Memory B cell (primary cell): ENCODE measurements around the gene TBX6.

Experiments used
- ATAC-seq: fragments of 150-1000 bp; cut with Tn5 transposase; 2 replicates; pipeline ENCODE4 v1.10.0; 2021; ENCODE audit warnings: low read depth, mild to moderate bottlenecking, moderate library complexity
- DNase-seq, 2 donors: peaks; one replicate each; pipeline ENCODE4 v3.0.0; 2022; ENCODE audit warnings: low spot score in 2 of 2
- H3K27ac Mint-ChIP-seq: one replicate; pipeline ENCODE4 v1.8.0; 2022; ENCODE audit warnings: mild to moderate bottlenecking, moderate library complexity, mixed read lengths
- H3K27me3 Mint-ChIP-seq: one replicate; pipeline ENCODE4 v1.8.0; 2022; ENCODE audit warnings: mixed read lengths
- H3K36me3 Mint-ChIP-seq: one replicate; pipeline ENCODE4 v1.8.0; 2022; ENCODE audit warnings: mild to moderate bottlenecking, mixed read lengths
- H3K4me1 Mint-ChIP-seq: one replicate; pipeline ENCODE4 v1.8.0; 2022; ENCODE audit warnings: mixed read lengths
- H3K4me3 Mint-ChIP-seq: one replicate; pipeline ENCODE4 v1.8.0; 2022; ENCODE audit warnings: mild to moderate bottlenecking, moderate library complexity, mixed read lengths
- H3K9me3 Mint-ChIP-seq: one replicate; pipeline ENCODE4 v1.8.0; 2022; ENCODE audit warnings: mixed read lengths

TBX6 gene

GRCh38 chr16:30068750-30069610, 22.7 kb downstream of the TBX6 start:
- Mint-ChIP-seq H3K4me1 (peaks cover 22% of the 10 kb centered on the region), H3K36me3 (peaks cover 21% of the 10 kb centered on the region), H3K9me3 (no peaks in the 10 kb centered on the region), H3K27ac (no peak overlapping the region), H3K27me3 (no peaks in the 10 kb centered on the region), H3K4me3 (no peak overlapping the region)
- no peak for ATAC-seq
- DNase-seq: peak; percentile 39 to 58

- H3K27me3 Mint-ChIP-seq: no peaks in the 10 kb centered on the region
- peaks cover 21% of the 10 kb centered on the region for H3K36me3 Mint-ChIP-seq
- no peak overlapping the region for H3K27ac Mint-ChIP-seq
- H3K9me3 Mint-ChIP-seq: no peaks in the 10 kb centered on the region
- no peak overlapping the region for H3K4me3 Mint-ChIP-seq
- ATAC-seq (no peak), DNase-seq (no peak)
- peaks cover 24% of the 10 kb centered on the region for H3K4me1 Mint-ChIP-seq
These were observed 23.4 kb downstream of the TBX6 start for GRCh38 chr16:30068333-30068732.

DNA sequence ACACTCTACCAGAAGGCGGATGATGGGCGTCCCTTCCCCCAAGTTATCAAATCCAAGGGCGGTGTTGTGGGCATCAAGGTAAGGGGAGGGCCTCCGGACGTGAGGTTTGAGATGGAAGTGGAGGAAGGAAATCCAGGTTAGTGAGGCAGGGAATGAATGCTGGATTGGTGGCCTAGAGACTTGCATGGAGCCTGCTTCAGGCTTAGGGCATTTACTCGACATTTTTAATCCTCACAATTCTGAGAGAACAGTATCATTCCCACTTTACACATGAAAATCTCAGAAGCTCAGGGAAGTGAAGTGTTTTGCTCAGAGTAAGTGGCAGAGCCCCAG, 24.2 kb downstream of the TBX6 start:
- ATAC-seq (no peak), DNase-seq (no peak)
- Mint-ChIP-seq H3K4me1 (peaks cover 24% of the 10 kb centered on the region), H3K36me3 (peaks cover 21% of the 10 kb centered on the region), H3K9me3 (no peaks in the 10 kb centered on the region), H3K27ac (no peak overlapping the region), H3K4me3 (no peak overlapping the region), H3K27me3 (no peaks in the 10 kb centered on the region)

GRCh38 chr16:30066761-30067583, 24.8 kb downstream of the TBX6 start:
- Mint-ChIP-seq H3K9me3 (no peaks in the 10 kb centered on the region), H3K4me1 (peaks cover 24% of the 10 kb centered on the region), H3K36me3 (peaks cover 18% of the 10 kb centered on the region), H3K4me3 (peak overlapping the region; percentile 98), H3K27me3 (no peaks in the 10 kb centered on the region), H3K27ac (peak overlapping the region; percentile 92)
- ATAC-seq: no peak
- DNase-seq: no peak

DNA sequence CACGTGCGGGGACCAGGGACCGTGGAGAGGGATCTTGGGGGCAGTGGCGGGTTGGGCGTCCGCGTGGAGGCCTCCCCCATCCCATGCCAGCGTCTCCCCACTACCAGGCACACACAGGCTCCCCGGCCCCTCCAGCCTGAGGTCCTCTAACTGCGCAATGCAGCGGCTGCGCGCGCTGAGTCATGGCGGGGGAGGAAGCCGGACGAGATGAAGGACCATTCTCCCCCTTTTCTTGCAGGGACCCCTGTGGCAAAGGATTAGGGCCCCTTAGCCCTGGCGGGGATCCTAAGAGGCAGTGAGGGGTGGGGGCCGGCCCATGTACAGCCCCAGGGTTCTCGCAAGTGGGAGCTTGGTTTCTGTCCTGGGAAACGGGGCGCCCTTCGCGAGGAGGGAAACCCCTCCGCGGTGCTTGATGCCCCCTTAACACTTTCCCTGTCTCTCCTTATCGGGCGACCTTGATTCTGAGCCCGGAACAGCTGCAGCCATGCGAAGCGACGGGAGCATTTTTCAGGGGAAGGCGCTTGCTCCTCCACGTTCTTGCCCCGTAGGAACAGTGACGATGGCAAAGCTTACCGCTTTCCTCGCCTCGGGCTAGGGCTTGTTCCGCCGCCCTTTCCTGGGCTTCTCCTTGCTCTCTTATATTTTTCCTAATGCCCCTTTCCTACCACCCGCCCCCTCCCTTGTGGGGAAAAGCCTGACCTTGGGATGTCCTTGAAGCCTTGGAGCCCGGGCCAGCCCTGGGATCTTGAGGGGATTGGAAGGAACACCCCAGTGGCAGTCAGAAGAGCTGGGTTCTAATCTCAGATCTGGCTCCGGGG, 25.6 kb downstream of the TBX6 start:
- H3K36me3 Mint-ChIP-seq: peaks cover 18% of the 10 kb centered on the region
- peak overlapping the region; percentile 92 for H3K27ac Mint-ChIP-seq
- peaks cover 24% of the 10 kb centered on the region for H3K4me1 Mint-ChIP-seq
- no peaks in the 10 kb centered on the region for H3K9me3 Mint-ChIP-seq
- no peak for ATAC-seq
- DNase-seq: no peak
- H3K27me3 Mint-ChIP-seq: no peaks in the 10 kb centered on the region
- H3K4me3 Mint-ChIP-seq: peak overlapping the region; percentile 98

GRCh38 chr16:30065102-30065942, 26.4 kb downstream of the TBX6 start, which contains the start of gene ALDOA:
Gene ALDOA, plus strand, starts transcription at chr16:30065760. Its CDS starts 1,138 bp downstream, at chr16:30066898.
- Mint-ChIP-seq H3K4me1 (peaks cover 27% of the 10 kb centered on the region), H3K27me3 (no peaks in the 10 kb centered on the region), H3K4me3 (peak within 1 kb of the TSS; percentile 98), H3K9me3 (no peaks in the 10 kb centered on the region), H3K36me3 (peaks cover 17% of the 10 kb centered on the region), H3K27ac (peak within 1 kb of the TSS; percentile 92)
- DNase-seq: peak; percentile 91 to 93
- peak; percentile 82 for ATAC-seq

GRCh38 chr16:30064729-30065101, 27.0 kb downstream of the TBX6 start:
- H3K27ac Mint-ChIP-seq: peak overlapping the region; percentile 92
- peak overlapping the region; percentile 98 for H3K4me3 Mint-ChIP-seq
- ATAC-seq (no peak), DNase-seq (no peak)
- H3K4me1 Mint-ChIP-seq: peaks cover 24% of the 10 kb centered on the region
- H3K36me3 Mint-ChIP-seq: peaks cover 13% of the 10 kb centered on the region
- H3K27me3 Mint-ChIP-seq: no peaks in the 10 kb centered on the region
- H3K9me3 Mint-ChIP-seq: no peaks in the 10 kb centered on the region

GRCh38 chr16:30063893-30064728, 27.6 kb downstream of the TBX6 start:
- no peaks in the 10 kb centered on the region for H3K9me3 Mint-ChIP-seq
- peaks cover 10% of the 10 kb centered on the region for H3K36me3 Mint-ChIP-seq
- no peaks in the 10 kb centered on the region for H3K27me3 Mint-ChIP-seq
- ATAC-seq: peak; percentile 41
- peaks cover 19% of the 10 kb centered on the region for H3K4me1 Mint-ChIP-seq
- peak; percentile 62 to 67 for DNase-seq
- peak overlapping the region; percentile 92 for H3K27ac Mint-ChIP-seq
- H3K4me3 Mint-ChIP-seq: peak overlapping the region; percentile 98

GRCh38 chr16:30063278-30063892, 28.3 kb downstream of the TBX6 start:
- no peak for DNase-seq
- peaks cover 8% of the 10 kb centered on the region for H3K36me3 Mint-ChIP-seq
- peak overlapping the region; percentile 92 for H3K27ac Mint-ChIP-seq
- no peaks in the 10 kb centered on the region for H3K27me3 Mint-ChIP-seq
- no peak for ATAC-seq
- H3K4me1 Mint-ChIP-seq: peaks cover 15% of the 10 kb centered on the region
- H3K9me3 Mint-ChIP-seq: no peaks in the 10 kb centered on the region
- peak overlapping the region; percentile 98 for H3K4me3 Mint-ChIP-seq

DNA sequence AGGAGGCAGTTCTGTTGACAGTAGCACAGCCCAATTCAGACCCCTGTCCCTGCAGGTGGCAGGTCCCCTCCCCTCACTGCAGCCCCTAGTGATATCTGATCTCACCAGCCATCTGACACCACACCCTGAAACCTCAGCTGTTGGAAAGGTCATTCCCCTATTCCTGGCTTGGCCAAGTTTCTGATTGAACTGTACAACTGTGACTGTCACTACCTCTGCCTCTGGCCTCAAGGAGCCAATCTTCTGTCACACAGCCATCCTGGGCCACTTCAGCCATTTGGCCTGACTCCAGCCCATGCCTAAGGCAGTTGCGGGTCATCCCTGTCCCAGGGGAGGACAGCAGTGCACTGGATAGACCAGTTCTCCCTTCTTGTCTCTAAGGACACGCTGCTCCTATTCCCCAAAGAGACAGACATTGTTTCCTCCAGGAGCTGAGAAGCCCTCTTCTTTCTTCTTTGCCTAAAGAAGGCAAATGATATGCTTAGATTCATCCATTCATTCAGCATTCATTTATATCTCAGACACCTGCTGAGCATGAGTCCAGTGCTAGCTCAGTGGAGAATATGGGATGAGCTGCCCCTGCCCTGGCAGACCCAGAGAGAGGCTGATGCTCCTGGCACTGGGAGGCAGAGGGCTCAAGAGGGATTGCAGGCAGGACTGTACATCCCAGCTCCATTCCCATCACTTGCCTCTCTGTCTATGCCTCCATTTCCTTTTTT, 30.7 kb downstream of the TBX6 start:
- H3K27me3 Mint-ChIP-seq: no peaks in the 10 kb centered on the region
- DNase-seq (no peak), ATAC-seq (no peak)
- H3K4me1 Mint-ChIP-seq: peaks cover 4% of the 10 kb centered on the region
- H3K4me3 Mint-ChIP-seq: no peak overlapping the region
- H3K36me3 Mint-ChIP-seq: no peaks in the 10 kb centered on the region
- no peaks in the 10 kb centered on the region for H3K9me3 Mint-ChIP-seq
- no peak overlapping the region for H3K27ac Mint-ChIP-seq

GRCh38 chr16:30060346-30060745, 31.4 kb downstream of the TBX6 start:
- Mint-ChIP-seq H3K9me3 (no peaks in the 10 kb centered on the region), H3K27ac (no peak overlapping the region), H3K36me3 (no peaks in the 10 kb centered on the region), H3K27me3 (no peaks in the 10 kb centered on the region), H3K4me3 (no peak overlapping the region), H3K4me1 (peaks cover 4% of the 10 kb centered on the region)
- DNase-seq: no peak
- ATAC-seq: no peak
